Tibial nerve (tissue), 4 donors: ENCODE results near the gene SRY. TPM values are rescaled to one million over a fixed set of nuclear protein-coding genes. Genes with fewer than 3 reads are reported as not detected.

Source experiments
- DNase-seq, 2 donors: peaks; one replicate each; pipeline ENCODE4 v3.0.0-alpha.2; 2019; ENCODE audit warnings: low spot score in 2 of 2
- H3K27ac ChIP-seq, 4 donors: fragments of 200-600 bp; sonication (generic) in 3 of 4; one replicate each; pipeline ENCODE4 v1.5.1; 2017 to 2019; ENCODE audit warnings: mild to moderate bottlenecking in 1 of 4
- H3K27me3 ChIP-seq, 2 donors: fragments of 200-600 bp; sonication (generic) in 1 of 2; one replicate each; pipeline versions ENCODE4 v1.5.1 to v1.6.0; 2017 to 2019
- H3K36me3 ChIP-seq, 3 donors: fragments of 200-600 bp; sonication (generic); one replicate each; pipeline ENCODE4 v1.5.1; 2018 to 2019
- H3K4me1 ChIP-seq, 4 donors: fragments of 200-600 bp; sonication (generic) in 3 of 4; one replicate each; pipeline ENCODE4 v1.5.1; 2017 to 2019
- H3K4me3 ChIP-seq, 4 donors: fragments of 200-600 bp; sonication (generic) in 3 of 4; one replicate each; pipeline ENCODE4 v1.5.1; 2017 to 2019; ENCODE audit warnings: mild to moderate bottlenecking in 1 of 4, moderate library complexity in 1 of 4
- H3K9me3 ChIP-seq, 4 donors: fragments of 200-600 bp; sonication (generic) in 3 of 4; one replicate each; pipeline ENCODE4 v1.5.1; 2017 to 2019
- EP300 ChIP-seq, 2 donors: sonication (generic); formaldehyde crosslinking; IDR thresholded peaks; one replicate each; pipeline ENCODE4 v1.6.1; 2017; ENCODE audit warnings: antibody characterized with exemption in 2 of 2, mild to moderate bottlenecking in 1 of 2
- POLR2A ChIP-seq, 2 donors: fragments of 450-650 bp; IDR thresholded peaks; one replicate each; pipeline ENCODE4 v1.6.1; 2017; ENCODE audit warnings: antibody characterized with exemption in 2 of 2, mild to moderate bottlenecking in 2 of 2, moderate library complexity in 2 of 2
- WGBS, 2 donors: methylation state at CpG; one replicate each; pipeline ENCODE4 v1.1.5; 2018; 5-methylcytosine and 5-hydroxymethylcytosine counted together
- total RNA-seq, 4 donors: library from RNA; depleted of rRNA; stranded (reverse); fragments of >200 nt; gene quantifications; one replicate each; pipeline ENCODE4 v1.1.0, GENCODE V29; 2016
- TF ChIP-seq, protein P1 (sequence below), 5 experiments: fragments of 200-600 bp in 3 of 5; fragments of 450-650 bp in 2 of 5; sonication (generic) in 3 of 5; IDR thresholded peaks; one replicate each; pipeline ENCODE4 v1.5.1; 2016 to 2019; ENCODE audit warnings: antibody characterized with exemption in 5 of 5, mild to moderate bottlenecking in 3 of 5, moderate library complexity in 2 of 5

SRY gene
- total RNA-seq, 4 donors from 2014 or later = not detected

- WGBS, 2 donors = 28% methylated on average over 2 of the region's 2 CpGs; no CpG with 5 or more reads in 1 of the 2 donors
Measured at GRCh38 chrY:2800246-2800645, 12.8 kb upstream of the SRY start.

GRCh38 chrY:2797991-2798390, 10.5 kb upstream of the SRY start:
- Histone ChIP-seq H3K27ac (no peak overlapping the region), H3K36me3 (no peaks in the 10 kb centered on the region), H3K4me3 (no peak overlapping the region), H3K27me3 (no peaks in the 10 kb centered on the region), H3K9me3 (no peaks in the 10 kb centered on the region), H3K4me1 (no peaks in the 10 kb centered on the region)
- no peak for TF ChIP-seq EP300 (IDR thresholded peaks at IDR 0.05)
- TF ChIP-seq POLR2A (IDR thresholded peaks at IDR 0.05) = no peak
- TF ChIP-seq, protein P1, sequence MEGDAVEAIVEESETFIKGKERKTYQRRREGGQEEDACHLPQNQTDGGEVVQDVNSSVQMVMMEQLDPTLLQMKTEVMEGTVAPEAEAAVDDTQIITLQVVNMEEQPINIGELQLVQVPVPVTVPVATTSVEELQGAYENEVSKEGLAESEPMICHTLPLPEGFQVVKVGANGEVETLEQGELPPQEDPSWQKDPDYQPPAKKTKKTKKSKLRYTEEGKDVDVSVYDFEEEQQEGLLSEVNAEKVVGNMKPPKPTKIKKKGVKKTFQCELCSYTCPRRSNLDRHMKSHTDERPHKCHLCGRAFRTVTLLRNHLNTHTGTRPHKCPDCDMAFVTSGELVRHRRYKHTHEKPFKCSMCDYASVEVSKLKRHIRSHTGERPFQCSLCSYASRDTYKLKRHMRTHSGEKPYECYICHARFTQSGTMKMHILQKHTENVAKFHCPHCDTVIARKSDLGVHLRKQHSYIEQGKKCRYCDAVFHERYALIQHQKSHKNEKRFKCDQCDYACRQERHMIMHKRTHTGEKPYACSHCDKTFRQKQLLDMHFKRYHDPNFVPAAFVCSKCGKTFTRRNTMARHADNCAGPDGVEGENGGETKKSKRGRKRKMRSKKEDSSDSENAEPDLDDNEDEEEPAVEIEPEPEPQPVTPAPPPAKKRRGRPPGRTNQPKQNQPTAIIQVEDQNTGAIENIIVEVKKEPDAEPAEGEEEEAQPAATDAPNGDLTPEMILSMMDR (IDR thresholded peaks at IDR 0.05) = no peak
- DNase-seq = no peak

More at GRCh38 chrY:2800246-2800645, 12.8 kb upstream of the SRY start:
- H3K27me3 ChIP-seq = no peaks in the 10 kb centered on the region
- H3K9me3 ChIP-seq = no peaks in the 10 kb centered on the region
- no peaks in the 10 kb centered on the region for H3K4me1 ChIP-seq
- H3K36me3 ChIP-seq = no peaks in the 10 kb centered on the region
- no peak for DNase-seq
- H3K4me3 ChIP-seq = no peak overlapping the region
- TF ChIP-seq POLR2A (IDR thresholded peaks at IDR 0.05) (no peak), EP300 (IDR thresholded peaks at IDR 0.05) (no peak)
- TF ChIP-seq, protein P1 (IDR thresholded peaks at IDR 0.05) = no peak
- H3K27ac ChIP-seq = no peak overlapping the region

DNA sequence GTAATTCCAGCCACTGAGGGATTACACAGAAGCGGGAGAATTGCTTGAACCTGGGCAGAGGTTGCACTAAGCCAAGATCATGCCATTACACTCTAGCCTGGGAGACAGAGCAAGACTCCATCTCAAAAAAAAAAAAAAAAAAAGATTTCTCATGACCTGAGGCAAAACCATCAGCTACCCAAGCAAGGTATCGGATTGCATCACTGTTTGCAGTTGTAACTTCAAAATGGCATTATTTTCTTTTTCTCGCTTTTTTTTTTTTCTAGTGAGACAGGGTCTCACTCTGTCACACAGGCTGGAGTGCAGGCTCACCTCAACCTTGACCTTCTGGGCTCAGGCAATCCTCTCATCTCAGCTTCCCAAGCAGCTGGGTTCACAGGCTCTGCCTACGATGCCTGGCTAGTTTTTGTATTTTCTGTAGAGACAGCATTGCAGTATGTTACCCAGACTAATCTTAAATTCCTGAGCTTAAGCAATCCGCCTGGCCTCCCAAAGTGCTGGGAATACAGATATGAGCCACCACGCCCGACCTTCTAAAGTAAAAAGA, 9.6 kb upstream of the SRY start:
- Histone ChIP-seq H3K4me3 (no peak overlapping the region), H3K4me1 (no peaks in the 10 kb centered on the region), H3K27me3 (no peaks in the 10 kb centered on the region), H3K27ac (no peak overlapping the region), H3K9me3 (no peaks in the 10 kb centered on the region), H3K36me3 (no peaks in the 10 kb centered on the region)
- WGBS, 2 donors = 76% methylated on average over 7 of the region's 7 CpGs; no CpG with 5 or more reads in 1 of the 2 donors
- TF ChIP-seq POLR2A (IDR thresholded peaks at IDR 0.05) (no peak), EP300 (IDR thresholded peaks at IDR 0.05) (no peak)
- TF ChIP-seq, protein P1 (IDR thresholded peaks at IDR 0.05) = no peak
- DNase-seq = no peak

DNA sequence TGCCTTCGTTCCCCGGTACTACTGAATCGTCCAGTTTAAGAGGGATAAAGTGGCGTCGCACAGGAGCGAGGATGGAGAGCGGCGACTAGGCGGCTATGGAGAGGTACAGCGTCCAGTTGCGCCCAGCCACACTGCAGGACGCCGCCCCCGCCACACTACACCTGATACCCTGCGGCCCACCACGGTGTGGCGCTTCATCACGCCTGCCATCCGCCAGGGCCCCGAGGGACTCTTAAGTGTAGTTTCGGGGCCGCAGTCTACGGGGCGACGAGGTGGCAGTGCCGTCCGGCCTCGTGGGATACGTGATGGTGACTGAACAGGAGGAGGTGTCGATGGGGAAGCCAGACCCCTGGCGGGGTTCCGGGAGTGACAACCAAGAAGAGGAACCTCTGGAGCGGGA, 2.3 kb upstream of the SRY start:
- 78% methylated on average over 24 of the region's 33 CpGs; no CpG with 5 or more reads in 1 of the 2 donors for WGBS, 2 donors
- Histone ChIP-seq H3K4me1 (no peaks in the 10 kb centered on the region), H3K27me3 (no peaks in the 10 kb centered on the region), H3K9me3 (no peaks in the 10 kb centered on the region), H3K36me3 (no peaks in the 10 kb centered on the region), H3K4me3 (no peak overlapping the region), H3K27ac (no peak overlapping the region)
- DNase-seq = no peak
- TF ChIP-seq, protein P1 (IDR thresholded peaks at IDR 0.05) = no peak
- no peak for TF ChIP-seq EP300 (IDR thresholded peaks at IDR 0.05)
- TF ChIP-seq POLR2A (IDR thresholded peaks at IDR 0.05) = no peak

DNA sequence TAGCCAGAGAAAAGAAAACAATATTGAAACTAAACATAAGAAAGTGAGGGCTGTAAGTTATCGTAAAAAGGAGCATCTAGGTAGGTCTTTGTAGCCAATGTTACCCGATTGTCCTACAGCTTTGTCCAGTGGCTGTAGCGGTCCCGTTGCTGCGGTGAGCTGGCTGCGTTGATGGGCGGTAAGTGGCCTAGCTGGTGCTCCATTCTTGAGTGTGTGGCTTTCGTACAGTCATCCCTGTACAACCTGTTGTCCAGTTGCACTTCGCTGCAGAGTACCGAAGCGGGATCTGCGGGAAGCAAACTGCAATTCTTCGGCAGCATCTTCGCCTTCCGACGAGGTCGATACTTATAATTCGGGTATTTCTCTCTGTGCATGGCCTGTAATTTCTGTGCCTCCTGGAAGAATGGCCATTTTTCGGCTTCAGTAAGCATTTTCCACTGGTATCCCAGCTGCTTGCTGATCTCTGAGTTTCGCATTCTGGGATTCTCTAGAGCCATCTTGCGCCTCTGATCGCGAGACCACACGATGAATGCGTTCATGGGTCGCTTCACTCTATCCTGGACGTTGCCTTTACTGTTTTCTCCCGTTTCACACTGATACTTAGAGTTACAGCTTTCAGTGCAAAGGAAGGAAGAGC, 488 bp downstream of the SRY start:
- H3K4me1 ChIP-seq = no peaks in the 10 kb centered on the region
- DNase-seq = no peak

More for the DNA sequence above, 488 bp downstream of the SRY start:
- WGBS, 2 donors = 10% methylated on average over 28 of the region's 28 CpGs; no CpG with 5 or more reads in 1 of the 2 donors
- H3K4me3 ChIP-seq = peak overlapping the region in 2 of 4 donors; percentile 18 to 42
- peak overlapping the region in 1 of 4 donors; percentile 4 for H3K27ac ChIP-seq
- no peaks in the 10 kb centered on the region for H3K36me3 ChIP-seq
- TF ChIP-seq, protein P1 (IDR thresholded peaks at IDR 0.05) = no peak
- TF ChIP-seq POLR2A (IDR thresholded peaks at IDR 0.05) (no peak), EP300 (IDR thresholded peaks at IDR 0.05) (no peak)
- H3K27me3 ChIP-seq = no peaks in the 10 kb centered on the region
- H3K9me3 ChIP-seq = no peaks in the 10 kb centered on the region
